ENCODE results near the gene MCAM. TPM values are rescaled to one million over a fixed set of nuclear protein-coding genes. Genes with fewer than 3 reads are reported as not detected.

Gene MCAM
- total and polyA plus RNA-seq, 4 donors, result 2.2 to 49.6 (median 9.3) TPM

DNA sequence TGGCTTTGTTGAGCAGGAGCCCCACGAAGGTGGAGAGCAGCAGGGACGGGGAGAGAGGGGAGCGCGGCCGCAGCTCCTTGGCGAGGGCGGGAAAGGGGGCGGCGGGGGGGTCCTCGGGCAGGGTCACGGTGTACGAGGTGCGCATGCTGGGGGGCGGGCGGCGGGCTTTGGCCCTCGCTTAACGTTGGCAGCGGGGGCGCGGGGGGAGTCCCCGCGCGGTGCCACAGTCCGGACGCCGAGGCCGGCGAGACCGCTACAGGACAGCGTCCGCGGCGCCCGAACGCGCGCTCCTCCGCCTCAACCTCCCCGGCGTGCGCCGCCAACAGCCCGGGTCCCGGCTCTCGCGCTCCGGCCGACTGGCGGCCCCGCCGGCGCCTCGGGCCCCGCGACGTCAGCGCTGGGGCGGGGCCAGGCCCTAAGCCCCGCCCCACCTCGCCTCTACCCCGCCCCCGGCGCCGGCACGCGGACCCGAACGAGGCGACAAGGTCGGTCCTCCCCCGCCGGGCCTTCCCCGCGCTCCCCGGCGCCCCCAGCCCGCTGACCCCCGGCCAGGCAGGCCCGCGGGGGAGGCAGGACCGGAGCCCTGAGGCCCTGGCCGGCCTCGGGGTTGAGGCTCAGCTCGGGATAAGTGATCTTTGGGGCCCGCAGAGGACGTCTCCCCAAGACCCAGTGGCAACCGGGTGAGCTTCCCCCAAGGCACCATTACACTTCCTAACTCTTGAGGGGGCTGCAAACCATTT lies 47.1 kb upstream of the MCAM start:
- Histone ChIP-seq H3K9ac (ENCODE audit: low read depth in 1 of 2, low read length in 2 of 2) (peak overlapping the region in 1 of 2 donors; percentile 68), H3K4me3 (ENCODE audit: low read depth in 1 of 3, low read length in 3 of 3) (peak overlapping the region; percentile 52 to 73 (median 58)), H3K27me3 (ENCODE audit: control insufficient read depth in 4 of 4, insufficient read depth in 4 of 4, low read length in 3 of 4) (no peaks in the 10 kb centered on the region), H3K9me3 (ENCODE audit: control insufficient read depth in 4 of 4, low read length in 3 of 4) (no peaks in the 10 kb centered on the region), H3K27ac (ENCODE audit: low read depth in 1 of 2, low read length in 2 of 2) (peak overlapping the region; percentile 57 to 80), H3K4me1 (ENCODE audit: control insufficient read depth in 4 of 4, insufficient read depth in 4 of 4, low read length in 3 of 4) (peaks cover 20 to 78% (median 61%) of the 10 kb centered on the region in 4 donors), H3K36me3 (ENCODE audit: control insufficient read depth in 4 of 4, insufficient read depth in 3 of 4, low read depth in 1 of 4, low read length in 3 of 4) (peaks cover 0 to 4% (median 4%) of the 10 kb centered on the region in 4 donors)
- TF ChIP-seq TAF1 (conservative IDR thresholded peaks at IDR 0.05) (no peak), RXRA (IDR thresholded peaks at IDR 0.05) (no peak), SP1 (IDR thresholded peaks at IDR 0.05) (no peak), CTCF (IDR thresholded peaks at IDR 0.05; ENCODE audit: low read depth, low read length, missing input control) (no peak), ATF3 (IDR thresholded peaks at IDR 0.05) (no peak), JUND (IDR thresholded peaks at IDR 0.05) (no peak), MAX (IDR thresholded peaks at IDR 0.05) (no peak), YY1 (IDR thresholded peaks at IDR 0.05) (no peak), GABPA (IDR thresholded peaks at IDR 0.05 in 1 of 2, conservative IDR thresholded peaks at IDR 0.05 in 1 of 2) (no peak), HNF4G (IDR thresholded peaks at IDR 0.05) (no peak), FOXA1 (IDR thresholded peaks at IDR 0.05) (no peak), EGR1 (IDR thresholded peaks at IDR 0.05; ENCODE audit: low read depth in 2 of 2) (no peak), NR2F2 (IDR thresholded peaks at IDR 0.05) (no peak), FOXA2 (IDR thresholded peaks at IDR 0.05) (no peak), HNF4A (conservative IDR thresholded peaks at IDR 0.05) (no peak), RAD21 (IDR thresholded peaks at IDR 0.05) (no peak)
- TF ChIP-seq, protein P1, sequence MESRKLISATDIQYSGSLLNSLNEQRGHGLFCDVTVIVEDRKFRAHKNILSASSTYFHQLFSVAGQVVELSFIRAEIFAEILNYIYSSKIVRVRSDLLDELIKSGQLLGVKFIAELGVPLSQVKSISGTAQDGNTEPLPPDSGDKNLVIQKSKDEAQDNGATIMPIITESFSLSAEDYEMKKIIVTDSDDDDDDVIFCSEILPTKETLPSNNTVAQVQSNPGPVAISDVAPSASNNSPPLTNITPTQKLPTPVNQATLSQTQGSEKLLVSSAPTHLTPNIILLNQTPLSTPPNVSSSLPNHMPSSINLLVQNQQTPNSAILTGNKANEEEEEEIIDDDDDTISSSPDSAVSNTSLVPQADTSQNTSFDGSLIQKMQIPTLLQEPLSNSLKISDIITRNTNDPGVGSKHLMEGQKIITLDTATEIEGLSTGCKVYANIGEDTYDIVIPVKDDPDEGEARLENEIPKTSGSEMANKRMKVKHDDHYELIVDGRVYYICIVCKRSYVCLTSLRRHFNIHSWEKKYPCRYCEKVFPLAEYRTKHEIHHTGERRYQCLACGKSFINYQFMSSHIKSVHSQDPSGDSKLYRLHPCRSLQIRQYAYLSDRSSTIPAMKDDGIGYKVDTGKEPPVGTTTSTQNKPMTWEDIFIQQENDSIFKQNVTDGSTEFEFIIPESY (IDR thresholded peaks at IDR 0.05), result no peak
- WGBS, result 3% methylated on average over 88 of the region's 88 CpGs
- peak; percentile 72 for DNase-seq (ENCODE audit: low spot score)

DNA sequence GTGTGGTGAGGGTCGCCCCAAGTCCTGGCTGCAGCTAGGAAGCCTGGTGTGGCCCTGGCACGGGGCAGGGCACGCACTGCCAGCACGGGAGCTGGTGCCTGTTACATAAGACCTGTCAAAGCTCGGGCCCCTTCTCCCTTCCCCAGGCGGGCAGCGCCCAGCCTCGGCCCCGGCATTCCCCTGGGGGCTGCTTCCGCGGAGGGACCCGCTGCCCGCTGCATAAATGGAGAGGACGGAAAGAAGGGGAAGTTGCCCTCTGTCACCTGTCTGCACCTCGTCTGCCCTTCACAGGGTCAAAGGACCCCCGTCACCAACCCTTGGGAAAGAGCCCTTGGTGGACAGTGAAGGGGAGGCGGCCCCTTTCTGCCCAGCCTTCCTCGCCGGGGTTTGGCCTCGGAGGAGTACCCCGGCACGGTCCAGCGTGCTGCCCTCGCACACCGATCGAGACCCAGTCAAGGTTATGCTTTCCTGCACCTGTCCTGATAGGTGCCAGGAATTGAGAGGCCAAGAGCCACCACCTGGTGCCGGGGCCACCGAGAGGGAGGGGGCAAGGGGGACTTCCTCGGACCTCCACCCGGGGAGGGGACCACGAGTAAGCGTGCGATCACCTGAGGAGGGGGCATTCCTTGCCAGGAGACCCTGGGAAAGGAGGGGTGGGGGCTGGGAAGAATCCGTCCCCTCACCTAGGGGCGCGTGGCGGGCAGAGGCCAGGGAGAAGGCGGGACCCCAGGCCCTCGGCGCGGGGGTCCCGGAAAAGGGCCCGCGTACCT lies 46.3 kb upstream of the MCAM start:
- no peaks in the 10 kb centered on the region for H3K9me3 ChIP-seq (ENCODE audit: control insufficient read depth in 4 of 4, low read length in 3 of 4)
- H3K27me3 ChIP-seq (ENCODE audit: control insufficient read depth in 4 of 4, insufficient read depth in 4 of 4, low read length in 3 of 4), result no peaks in the 10 kb centered on the region
- WGBS, result 23% methylated on average over 44 of the region's 44 CpGs
- H3K27ac ChIP-seq (ENCODE audit: low read depth in 1 of 2, low read length in 2 of 2), result peak overlapping the region; percentile 57 to 80
- peak overlapping the region in 1 of 2 donors; percentile 68 for H3K9ac ChIP-seq (ENCODE audit: low read depth in 1 of 2, low read length in 2 of 2)
- peaks cover 0 to 11% (median 8%) of the 10 kb centered on the region in 4 donors for H3K36me3 ChIP-seq (ENCODE audit: control insufficient read depth in 4 of 4, insufficient read depth in 3 of 4, low read depth in 1 of 4, low read length in 3 of 4)
- H3K4me3 ChIP-seq (ENCODE audit: low read depth in 1 of 3, low read length in 3 of 3), result peak overlapping the region; percentile 52 to 73 (median 58)
- no peak for DNase-seq (ENCODE audit: low spot score)
- peaks cover 20 to 71% (median 55%) of the 10 kb centered on the region in 4 donors for H3K4me1 ChIP-seq (ENCODE audit: control insufficient read depth in 4 of 4, insufficient read depth in 4 of 4, low read length in 3 of 4)
- no peak for TF ChIP-seq HNF4G (IDR thresholded peaks at IDR 0.05)
- no peak for TF ChIP-seq FOXA2 (IDR thresholded peaks at IDR 0.05)
- no peak for TF ChIP-seq FOXA1 (IDR thresholded peaks at IDR 0.05)
- no peak for TF ChIP-seq MAX (IDR thresholded peaks at IDR 0.05)
- TF ChIP-seq, protein P1 (IDR thresholded peaks at IDR 0.05), result no peak
- TF ChIP-seq TAF1 (conservative IDR thresholded peaks at IDR 0.05), result no peak
- no peak for TF ChIP-seq CTCF (IDR thresholded peaks at IDR 0.05; ENCODE audit: low read depth, low read length, missing input control)
- no peak for TF ChIP-seq ATF3 (IDR thresholded peaks at IDR 0.05)
- no peak for TF ChIP-seq EGR1 (IDR thresholded peaks at IDR 0.05; ENCODE audit: low read depth in 2 of 2)
